H4 (cell line): ENCODE data around the gene GRID1. TPM values are rescaled to one million over a fixed set of nuclear protein-coding genes. Genes with fewer than 3 reads are reported as not detected.
A peak's percentile ranks its signal among the peaks of the same experiment; 100 is the strongest.
"Not testable (repeated sequence)": the region's sequence is repeated elsewhere in the genome, so short reads cannot be mapped to it uniquely, and the experiment has no call there.

Experiments used
- DNase-seq: peaks from one replicate; pipeline ENCODE4 v3.0.0-alpha.2; 2015; ENCODE audit warnings: low spot score
- total RNA-seq: library from RNA; depleted of rRNA; stranded (reverse); fragments of >200 nt; shearing (Covaris generic); gene quantifications from 2 replicates; pipeline ENCODE4 v1.2.3, GENCODE V29; 2014

Gene GRID1
- total RNA-seq, 1 experiment from 2014 or later, result 2.4 TPM

DNA sequence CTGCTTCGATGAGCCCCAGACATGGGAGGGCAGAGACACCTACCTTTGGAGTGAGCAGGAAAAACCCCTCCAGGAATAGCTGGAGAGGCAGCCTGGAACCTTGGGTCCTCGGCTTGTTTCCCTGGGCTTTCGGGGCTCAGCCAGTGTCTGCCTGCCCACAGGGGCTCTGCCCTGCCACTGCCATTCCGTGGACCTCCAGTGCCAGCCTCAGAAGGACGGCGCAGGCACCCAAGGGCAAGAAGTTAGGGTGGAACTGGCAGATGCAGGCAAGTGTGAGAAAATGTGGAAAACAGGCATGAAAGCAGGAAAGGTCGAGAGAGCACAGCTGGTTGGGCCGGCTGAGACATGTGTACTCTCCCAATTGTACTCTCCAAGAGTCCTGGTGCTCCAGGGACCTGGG is 281.5 kb downstream of the GRID1 start:
- DNase-seq, result no peak

DNA sequence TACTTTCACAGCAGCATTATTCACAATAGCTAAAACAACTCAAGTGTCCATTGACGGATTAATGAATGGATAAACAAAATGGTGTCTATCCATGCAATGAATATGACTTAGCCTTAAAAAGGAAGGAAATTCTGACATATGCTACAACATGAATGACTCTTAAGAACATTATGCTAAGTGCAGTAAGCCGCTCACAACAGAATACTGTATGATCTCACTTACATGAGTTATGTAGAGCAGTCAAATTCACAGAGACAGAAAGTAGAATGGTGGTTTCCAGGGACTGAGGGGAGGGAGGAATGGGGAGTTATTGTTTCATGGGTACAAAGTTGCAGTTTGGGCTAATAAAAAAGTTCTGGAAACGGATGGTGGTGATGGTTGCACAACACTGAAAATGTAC is 282.0 kb downstream of the GRID1 start:
- DNase-seq, result no peak

DNA sequence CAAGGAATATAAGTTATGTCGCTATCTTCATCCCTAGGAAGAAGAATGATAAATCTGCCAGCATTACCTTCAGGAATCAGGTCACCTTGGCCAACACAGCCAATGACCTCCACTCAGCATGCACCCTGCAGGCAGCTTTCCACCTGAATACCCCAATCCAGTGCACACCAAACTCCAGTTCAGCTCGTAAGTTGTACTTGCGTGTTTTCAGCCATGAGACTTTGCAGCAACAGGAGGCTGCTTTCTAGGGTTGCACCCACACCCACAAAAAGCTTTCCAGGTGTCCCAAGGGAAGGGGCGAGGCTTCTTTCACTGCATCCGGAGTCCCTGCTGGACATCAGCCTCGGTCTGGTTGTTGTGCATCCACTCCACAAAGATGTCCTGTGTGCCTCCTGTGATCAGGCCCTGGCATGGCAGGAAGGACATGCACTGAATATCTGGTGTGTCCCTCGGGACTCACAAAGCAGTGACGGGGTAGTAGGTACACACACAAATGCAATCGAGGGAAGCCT is 282.9 kb downstream of the GRID1 start:
- DNase-seq, result no peak

DNA sequence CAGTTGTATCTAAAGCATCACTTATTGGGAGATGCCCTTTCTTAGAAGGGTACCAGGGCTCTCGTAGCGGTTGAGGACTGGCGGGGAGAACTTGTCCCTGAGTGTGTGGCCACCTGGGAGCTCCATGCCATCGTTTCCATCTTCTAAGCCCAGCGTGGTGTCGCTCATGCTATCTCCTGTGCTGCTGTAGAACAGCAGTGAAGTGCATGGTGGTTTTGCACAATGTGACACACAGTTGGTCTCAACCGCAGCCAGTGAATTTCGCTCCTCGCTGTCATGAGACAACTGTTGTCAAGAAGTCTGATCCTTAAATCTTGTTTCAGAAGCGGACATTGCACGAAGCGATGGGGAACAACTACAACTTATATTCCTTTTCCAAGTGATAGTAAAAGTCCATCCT is 283.4 kb downstream of the GRID1 start:
- no peak for DNase-seq

DNA sequence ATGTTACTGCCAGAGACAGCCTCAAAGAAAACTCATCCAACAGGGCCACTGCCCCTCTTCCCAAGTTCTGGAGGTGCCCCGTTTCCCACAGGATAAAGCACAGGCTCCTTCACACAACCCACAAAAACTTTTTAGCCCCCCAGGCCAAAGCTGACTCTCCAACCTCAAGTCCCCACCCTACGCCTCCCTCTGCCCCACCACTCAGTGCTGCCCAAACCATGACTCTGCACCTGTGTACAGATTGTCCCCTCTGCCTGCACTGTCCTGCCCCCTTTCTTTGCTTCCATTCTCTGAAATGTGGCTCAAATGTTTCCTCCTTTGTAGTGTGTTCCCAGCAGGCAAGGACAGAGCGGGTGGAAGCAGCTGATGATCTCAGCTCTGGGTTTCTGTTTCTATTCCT is 284.0 kb downstream of the GRID1 start:
- no peak for DNase-seq

DNA sequence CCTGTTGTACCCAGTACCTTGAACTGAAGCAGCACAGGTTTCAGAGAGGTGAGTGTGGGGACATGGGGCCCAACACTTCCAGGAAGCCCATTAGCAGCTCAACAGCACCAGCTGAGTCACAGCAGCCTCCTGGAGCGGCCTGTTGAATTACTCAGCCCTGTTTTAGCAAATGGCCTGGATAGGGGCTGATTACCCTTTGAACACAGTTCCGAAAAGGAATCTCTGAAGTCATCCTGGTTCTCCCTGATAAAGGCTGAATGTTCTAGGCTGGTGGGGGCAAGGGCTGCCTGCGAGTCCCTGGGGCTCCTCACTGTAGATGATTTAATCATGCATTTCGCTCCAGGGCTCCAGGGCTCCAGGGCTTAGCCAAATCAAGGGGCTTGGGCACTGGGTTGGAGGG is 287.5 kb downstream of the GRID1 start:
- peak; percentile 43 for DNase-seq

DNA sequence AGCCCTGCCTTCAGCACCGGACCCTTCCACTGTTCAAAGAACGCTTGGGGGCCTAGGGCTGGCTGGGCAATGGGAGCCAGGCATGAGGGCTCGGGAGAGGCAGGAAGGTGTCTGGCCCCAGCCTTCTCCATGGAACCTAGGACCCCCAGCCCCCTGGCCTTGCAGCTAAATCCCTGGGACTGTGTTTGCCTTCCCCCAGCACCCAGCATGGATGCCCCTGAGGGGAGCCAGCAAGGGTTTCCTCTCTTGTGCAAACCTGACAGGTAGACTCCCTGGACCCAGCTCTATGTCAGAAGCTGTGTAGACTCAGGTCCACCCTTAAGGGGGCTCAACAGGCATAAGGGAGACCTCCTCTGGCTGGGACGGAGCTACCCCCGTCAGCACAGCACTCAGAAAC is 288.0 kb downstream of the GRID1 start:
- DNase-seq, result no peak

DNA sequence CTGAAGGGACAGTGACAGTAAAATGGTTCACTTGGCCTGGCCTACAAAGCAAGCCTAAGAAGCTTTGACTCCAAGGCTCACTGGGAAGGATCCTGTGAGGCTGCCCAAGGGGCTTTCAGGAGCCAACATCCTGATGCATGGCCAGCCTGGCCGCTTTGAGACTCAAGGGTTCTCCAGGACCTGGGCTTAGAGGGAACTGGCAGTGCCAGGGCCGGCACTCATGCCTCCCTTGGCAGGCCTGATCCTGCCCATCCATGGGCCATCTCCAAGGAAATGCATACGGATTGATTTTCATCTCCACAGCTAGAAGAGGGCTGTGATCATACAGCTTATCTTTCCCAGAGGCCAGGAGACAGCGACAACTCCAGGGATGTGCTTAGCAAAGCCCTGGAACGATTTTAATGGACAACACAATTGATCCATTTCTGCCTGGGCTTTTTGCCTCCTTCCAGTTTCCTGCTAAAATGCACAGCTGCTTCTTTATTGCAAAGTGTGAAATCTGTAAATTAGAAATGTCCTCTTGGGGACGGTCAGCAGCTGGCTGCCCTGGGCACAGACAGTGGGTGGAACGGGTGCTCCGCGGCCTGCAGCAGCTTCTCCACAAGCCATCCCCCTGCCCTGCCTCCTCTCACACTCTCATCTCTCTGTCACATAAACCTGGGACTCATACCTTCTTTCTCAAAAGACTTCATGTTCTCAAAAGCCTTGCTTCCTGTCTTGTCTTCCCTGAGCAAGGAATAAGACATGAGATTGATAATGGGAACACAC is 288.5 kb downstream of the GRID1 start:
- no peak for DNase-seq

DNA sequence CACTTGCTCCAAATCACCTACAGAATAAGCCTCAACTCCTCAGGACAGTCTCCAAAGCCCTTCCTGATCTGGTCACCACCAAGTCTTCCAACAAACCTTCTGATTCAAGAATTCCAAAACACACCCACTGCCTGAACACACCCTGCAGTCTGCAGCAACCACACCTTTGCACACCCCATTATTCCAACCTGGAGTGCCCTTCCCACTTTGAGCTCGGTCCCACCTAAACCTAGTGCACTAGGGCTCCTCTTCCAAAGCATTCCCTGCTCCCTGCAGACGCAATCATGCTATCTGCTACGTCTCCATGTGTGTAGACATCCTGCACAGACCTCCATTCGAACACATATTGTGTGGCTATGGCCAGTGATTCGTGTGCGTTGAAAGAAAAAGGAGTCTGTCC is 289.3 kb downstream of the GRID1 start:
- no peak for DNase-seq

DNA sequence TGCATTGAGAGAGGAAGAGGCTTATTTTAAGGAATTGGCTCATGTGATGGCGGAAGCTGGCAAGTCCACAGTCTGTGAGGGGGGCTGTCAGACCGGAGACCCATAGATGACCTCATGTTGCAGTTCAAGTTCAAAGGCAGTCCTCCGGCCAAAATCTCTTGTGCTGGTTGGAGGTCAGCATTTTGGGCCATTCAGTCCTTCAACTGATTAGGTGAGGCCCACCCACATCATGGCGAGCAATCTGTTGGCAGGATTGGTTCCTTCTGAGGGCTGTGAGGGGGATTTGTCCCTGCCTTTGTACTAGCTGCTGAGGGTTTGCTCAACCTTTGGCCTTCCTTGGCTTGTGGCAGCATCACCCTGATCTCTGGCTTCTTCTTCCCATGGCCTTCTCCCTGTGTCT is 290.1 kb downstream of the GRID1 start:
- not testable (repeated sequence) for DNase-seq

DNA sequence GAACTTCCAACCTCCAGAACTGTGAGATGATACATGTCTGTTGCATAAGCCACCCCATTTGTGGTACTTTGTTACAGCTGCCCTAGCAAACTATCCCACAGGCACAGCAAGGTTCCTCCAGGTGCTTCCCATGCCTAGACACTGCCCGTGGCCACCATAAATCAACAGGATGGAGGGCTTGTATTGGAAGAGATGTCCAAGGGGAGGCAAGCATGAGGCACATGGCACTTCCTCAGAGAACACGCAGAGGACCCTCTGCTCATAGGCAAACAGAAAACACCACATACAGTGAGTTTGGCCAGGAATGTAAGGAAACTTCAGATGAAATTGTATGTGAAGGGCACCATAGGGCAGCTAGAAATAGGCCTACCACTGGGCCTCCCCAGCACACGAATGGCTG is 291.1 kb downstream of the GRID1 start:
- no peak for DNase-seq

DNA sequence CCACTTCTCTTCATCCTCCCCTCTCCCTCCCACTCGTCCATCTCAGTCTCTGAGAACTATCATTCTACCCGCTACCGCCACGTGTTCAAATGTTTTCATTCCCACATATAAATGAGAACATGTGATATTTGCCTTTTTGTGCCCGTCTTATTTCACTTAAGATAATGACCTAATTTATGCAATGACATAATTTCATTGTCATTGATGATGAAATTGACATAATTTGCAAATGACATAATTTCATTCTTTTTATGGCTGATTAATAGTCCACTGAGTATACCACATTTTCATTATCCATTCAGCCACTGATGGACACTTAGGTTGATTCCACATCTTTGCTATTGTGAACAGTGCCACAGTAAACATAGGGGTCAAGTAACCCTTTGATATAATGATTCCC is 292.3 kb downstream of the GRID1 start:
- DNase-seq, result no peak

DNA sequence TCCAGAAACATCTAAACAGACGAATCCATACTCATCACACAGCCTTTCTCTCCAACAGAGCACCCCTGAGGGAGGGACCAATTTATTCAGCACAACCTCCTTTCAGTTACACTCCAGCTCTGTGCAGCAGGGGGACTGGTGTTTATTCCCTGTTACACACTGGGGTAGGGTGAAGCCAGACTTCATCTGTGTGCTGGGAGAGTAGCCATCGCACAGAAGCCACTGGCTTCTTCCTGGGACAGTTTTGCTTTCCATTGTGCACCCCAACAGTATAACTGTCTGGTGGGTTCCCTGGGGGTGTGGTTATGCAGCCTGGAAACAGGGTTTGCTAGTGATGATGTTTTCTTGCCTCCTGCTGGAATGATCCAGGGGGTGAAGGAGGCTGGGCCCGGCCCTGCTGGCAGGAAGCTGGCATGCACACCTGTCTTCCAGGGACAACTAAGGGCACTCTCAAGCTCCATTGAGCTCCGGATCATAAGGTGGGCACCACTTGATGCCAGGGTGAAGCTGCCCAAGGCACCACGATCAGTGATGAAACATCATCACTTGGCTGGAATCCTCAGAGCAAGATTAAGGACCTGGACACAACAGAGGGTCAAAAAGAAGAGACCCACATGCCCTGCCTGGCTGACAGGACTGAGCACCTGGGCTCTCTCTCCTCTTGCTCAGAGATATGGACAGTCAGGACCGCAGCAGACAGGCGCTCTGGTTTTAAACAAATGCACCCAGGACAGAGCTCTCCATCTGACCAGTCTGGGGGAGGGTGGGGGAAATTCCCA is 293.2 kb downstream of the GRID1 start:
- no peak for DNase-seq

DNA sequence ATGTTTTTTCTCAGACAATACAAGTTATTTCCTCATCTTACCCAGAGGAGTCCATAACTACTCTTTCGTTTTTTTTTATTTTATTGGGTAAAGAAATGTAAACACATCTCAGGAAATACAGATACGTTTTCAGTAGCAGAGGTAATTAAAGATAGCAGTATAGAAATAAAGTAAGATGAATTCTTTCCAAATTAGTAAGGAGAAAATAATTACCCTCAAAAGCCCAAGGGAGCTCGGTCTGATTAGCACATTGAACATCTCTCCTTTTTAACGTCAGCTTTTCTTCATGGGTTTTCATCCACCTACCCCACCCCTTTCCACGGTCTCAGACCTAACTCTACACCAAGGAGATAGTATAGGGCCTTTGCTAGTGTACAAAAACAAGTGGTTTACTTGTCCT is 294.2 kb downstream of the GRID1 start:
- no peak for DNase-seq

DNA sequence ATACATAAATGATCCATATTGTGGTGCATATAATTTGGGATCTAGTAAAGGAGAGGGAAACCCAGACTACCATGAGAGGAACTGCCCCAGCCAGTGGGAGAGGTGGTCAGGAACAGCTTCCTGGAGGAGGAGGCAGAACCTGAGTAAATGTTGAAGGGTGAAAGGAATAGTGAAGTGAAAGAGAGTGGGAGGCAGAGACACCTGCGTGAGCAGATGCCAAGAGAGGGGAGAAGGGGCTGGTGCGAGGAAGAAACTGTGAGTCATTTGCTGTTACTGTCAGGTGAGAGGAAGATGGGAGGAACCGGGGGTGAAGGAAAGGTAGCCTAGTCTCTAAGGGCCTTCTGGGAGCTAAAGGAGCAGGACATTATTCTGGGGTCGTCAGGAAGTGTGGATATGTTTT is 294.8 kb downstream of the GRID1 start:
- DNase-seq, result no peak

DNA sequence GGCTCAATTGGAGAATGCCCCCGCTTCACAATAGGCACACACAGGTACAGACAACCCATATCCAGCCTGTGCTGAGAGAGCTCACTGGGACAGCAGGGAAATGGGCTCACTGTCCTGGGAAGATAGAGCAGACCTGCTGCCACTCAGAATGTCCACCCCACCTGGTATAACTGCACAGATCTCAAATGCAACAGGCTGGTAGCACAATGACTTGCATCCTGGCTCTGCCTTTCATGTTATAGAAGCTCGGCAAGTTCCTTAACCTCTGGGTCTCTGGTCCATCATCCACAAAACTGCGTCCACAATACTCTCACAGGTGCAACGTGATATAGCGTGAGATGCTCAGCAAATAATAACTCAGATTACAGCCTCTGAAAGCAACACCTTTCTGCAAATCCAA is 295.4 kb downstream of the GRID1 start:
- DNase-seq, result no peak

DNA sequence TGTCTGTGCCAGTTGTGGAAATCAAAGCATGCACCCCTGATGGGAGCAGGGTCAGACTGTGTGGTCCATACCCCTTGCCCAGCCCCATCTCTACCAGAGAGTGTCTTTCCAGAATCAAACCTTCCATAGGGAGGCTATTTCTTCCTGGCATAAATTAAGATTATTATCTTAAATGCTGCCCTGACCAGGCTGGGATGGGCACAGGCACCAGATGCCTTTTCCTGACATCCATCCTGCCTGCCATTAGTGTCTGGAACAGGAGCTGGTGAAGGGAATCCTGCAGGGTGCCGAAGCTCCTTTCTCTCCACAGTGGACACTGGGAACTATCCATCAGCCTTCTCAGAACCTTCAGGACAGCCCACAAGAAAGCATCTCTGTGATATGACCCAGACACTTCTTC is 296.3 kb downstream of the GRID1 start:
- DNase-seq, result no peak

DNA sequence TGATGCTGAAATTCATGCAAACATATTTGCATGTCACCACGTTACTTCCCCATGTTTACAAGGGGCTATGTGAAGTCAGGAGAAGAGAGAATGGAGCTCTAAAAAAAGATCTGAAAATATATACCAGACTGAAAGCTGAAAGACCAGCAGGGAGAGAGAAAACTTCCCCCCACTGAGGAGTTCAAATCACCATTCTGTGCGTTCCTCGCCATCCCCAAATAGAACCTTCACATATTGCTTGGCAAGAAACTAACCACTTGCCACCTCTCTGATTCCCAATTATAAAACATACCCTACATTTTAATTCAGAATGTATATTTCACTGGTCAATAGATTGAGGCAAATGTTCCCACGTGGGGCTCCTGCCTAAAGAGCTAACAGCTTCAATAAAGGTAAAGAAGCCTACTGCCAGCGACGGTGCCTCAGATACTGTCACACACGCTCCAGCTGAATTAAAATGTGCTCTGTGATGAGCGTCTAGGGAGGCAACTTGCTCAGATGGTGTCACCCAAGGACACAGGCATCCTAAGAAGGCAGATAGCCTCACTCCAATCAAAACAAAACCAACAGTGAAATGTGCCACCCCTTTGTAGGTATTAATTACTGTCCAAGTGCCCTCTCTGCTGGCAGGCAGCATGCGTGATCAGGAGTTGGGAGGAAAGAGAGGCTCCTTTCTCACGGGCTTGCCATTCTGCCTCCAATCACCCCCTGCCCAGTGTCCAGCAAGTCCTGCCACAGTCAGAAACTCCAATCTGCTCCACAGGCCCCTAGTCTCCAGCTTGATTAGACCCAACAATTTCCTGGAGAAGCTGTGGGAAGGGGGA is 298.2 kb downstream of the GRID1 start:
- DNase-seq, result no peak

DNA sequence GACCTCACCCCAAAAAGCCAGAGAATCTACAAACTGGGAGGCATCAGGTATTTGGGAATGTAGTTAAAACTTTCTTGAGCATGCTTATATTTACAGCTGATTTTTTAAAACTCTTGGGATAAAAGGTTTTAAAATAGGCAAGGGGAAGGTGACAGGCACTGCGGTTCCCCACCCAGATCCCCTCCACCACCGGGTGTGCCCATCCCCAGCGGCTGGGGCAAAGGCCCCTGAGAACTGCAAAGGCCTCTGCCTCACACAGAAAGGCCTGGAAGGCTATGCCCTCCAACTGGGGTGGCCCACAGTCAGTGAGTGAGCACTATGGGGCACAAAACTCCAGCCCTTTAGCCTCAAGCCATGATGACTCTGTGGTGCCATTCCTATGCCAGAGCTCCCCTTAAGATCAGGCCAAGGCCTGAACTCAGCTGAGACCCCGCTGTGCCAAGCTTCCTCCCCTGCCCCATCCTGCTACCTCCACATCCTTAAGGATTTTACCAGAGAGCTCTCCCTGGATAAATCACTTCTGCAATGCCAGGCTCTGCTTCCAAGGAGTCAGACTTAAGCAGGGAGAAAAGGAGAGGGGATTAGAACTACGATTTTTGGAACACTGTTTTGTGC is 299.1 kb downstream of the GRID1 start:
- no peak for DNase-seq

DNA sequence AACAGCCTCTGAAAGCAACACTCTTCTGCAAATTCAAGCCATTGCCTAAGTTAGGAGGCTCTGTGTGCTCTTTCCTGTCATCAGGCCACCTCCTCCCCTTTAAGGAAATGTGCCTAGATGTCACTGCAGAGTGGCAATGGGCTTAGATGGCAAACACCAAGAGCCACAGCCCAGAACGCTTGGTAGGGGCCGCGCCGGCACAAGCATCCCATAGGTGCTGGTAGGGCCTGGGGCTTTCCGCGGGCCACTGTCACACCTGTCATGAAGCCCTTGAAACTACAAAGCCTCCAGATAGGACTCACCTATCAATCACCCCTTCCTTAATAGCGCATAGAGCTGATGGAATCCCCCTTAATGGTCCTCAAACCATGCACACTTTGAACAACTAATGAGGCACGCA is 299.9 kb downstream of the GRID1 start:
- no peak for DNase-seq

DNA sequence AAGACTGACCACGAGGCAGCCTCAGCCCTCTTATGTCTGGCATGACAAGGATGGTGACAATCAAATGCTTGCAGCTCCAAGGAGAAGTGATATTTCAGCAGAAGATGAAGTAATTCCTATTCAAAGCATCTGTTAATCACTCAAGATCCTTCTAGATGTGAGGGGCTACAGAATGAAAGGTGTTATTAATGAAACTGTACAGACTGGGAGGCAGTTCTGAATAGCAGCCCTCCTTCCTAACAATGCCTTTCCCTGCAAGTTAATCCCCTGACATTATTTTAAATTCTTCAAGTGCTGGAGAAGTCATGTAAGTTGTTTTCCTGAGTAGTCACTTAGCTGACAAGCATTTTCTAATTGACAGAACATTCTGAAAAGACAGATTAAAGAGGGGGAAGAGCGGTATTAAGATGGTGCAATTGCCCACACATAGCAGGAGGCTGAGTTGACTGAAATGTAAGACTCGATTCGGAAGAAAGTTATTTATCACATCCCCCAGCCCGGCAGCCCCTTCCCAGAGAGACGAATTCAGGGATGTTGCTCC is 300.8 kb downstream of the GRID1 start:
- no peak for DNase-seq
